A673 (cell line): ENCODE data around the gene MARCO. TPM values are rescaled to one million over a fixed set of nuclear protein-coding genes. Genes with fewer than 3 reads are reported as not detected.

Experiments
- BruUV-seq: library from RNA; stranded (reverse); fragments of 400-500 nt; replicated peaks from 2 replicates; lab custom pipeline; 2021; lab: Mats Ljungman, UMichigan
- CTCF ChIA-PET: fragments of 300-600 bp; sonication (Branson Sonifier 250); formaldehyde crosslinking; loops from one replicate; lab custom pipeline; 2022; ENCODE audit warnings: antibody characterized with exemption; lab: Charles Lee
- POLR2A ChIA-PET: fragments of 300-600 bp; sonication (Branson Sonifier 250); formaldehyde crosslinking; loops from one replicate; lab custom pipeline; 2022; ENCODE audit warnings: antibody characterized with exemption; ENCODE audit not compliant: low non-redundant PET; lab: Charles Lee
- DNase-seq: peaks from one replicate; pipeline ENCODE4 v3.0.0-alpha.2; 2015; ENCODE audit warnings: low spot score
- H3K27ac ChIP-seq: fragments of 200-600 bp; sonication (generic); 2 replicates; pipeline ENCODE4 v1.5.1; 2016; ENCODE audit warnings: mixed run types, low read depth, mild to moderate bottlenecking, mixed read lengths, antibody characterized with exemption, low read length; ENCODE audit not compliant: poor library complexity, severe bottlenecking
- H3K27me3 ChIP-seq: fragments of 200-600 bp; sonication (generic); replicated peaks from 2 replicates; pipeline ENCODE4 v1.6.1; 2017; ENCODE audit warnings: mixed run types, low read depth, mild to moderate bottlenecking, mixed read lengths, antibody characterized with exemption, low read length; ENCODE audit not compliant: insufficient read depth, poor library complexity
- H3K36me3 ChIP-seq: fragments of 200-600 bp; sonication (generic); 2 replicates; pipeline ENCODE4 v1.6.1; 2016; ENCODE audit warnings: mixed run types, mild to moderate bottlenecking, mixed read lengths, antibody characterized with exemption, low read length; ENCODE audit not compliant: insufficient read depth, poor library complexity, severe bottlenecking
- H3K4me1 ChIP-seq: fragments of 200-600 bp; sonication (generic); 2 replicates; pipeline ENCODE4 v1.6.1; 2017; ENCODE audit warnings: mixed run types, mild to moderate bottlenecking, mixed read lengths, antibody characterized with exemption, low read length; ENCODE audit not compliant: insufficient read depth, poor library complexity, severe bottlenecking
- H3K4me3 ChIP-seq: fragments of 200-600 bp; sonication (generic); 2 replicates; pipeline ENCODE4 v1.5.1; 2016; ENCODE audit warnings: low read depth, mixed run types, mild to moderate bottlenecking, mixed read lengths, low read length; ENCODE audit not compliant: poor library complexity, severe bottlenecking
- H3K9me3 ChIP-seq: fragments of 200-600 bp; sonication (generic); 2 replicates; pipeline ENCODE4 v1.6.1; 2016; ENCODE audit warnings: mixed run types, low read depth, mild to moderate bottlenecking, mixed read lengths, antibody characterized with exemption, low read length; ENCODE audit not compliant: poor library complexity, severe bottlenecking
- CTCF ChIP-seq: fragments of 300-800, 200-600 bp; sonication (generic); conservative IDR thresholded peaks from 2 replicates; pipeline ENCODE4 v1.5.1; 2017; ENCODE audit warnings: low read depth, mild to moderate bottlenecking, antibody characterized with exemption, low read length, moderate library complexity, mixed read lengths
- EZH2 ChIP-seq: fragments of 200-600 bp; sonication (generic); IDR thresholded peaks from 2 replicates; pipeline ENCODE4 v1.6.1; 2017; ENCODE audit warnings: borderline replicate concordance, low read depth, mild to moderate bottlenecking, mixed read lengths, antibody characterized with exemption, low read length; ENCODE audit not compliant: poor library complexity, severe bottlenecking
- intact Hi-C: fragments of 100-400 bp; cut with micrococcal nuclease; formaldehyde crosslinking; loops from one replicate; pipeline ENCODE4 v1.10.0; 2022; ENCODE audit not compliant: unreplicated experiment
- total RNA-seq: library from RNA; stranded (reverse); gene quantifications from 2 replicates; pipeline ENCODE4 v1.2.3, GENCODE V29; 2021

The MARCO gene
- total RNA-seq, 1 experiment from 2014 or later: not detected

GRCh38 chr2:118992740-118993391 is 50.9 kb downstream of the MARCO start:
- intact Hi-C loops: no loop called here
- Histone ChIP-seq H3K9me3 (no peaks in the 10 kb centered on the region), H3K27ac (no peak overlapping the region), H3K4me3 (no peak overlapping the region), H3K4me1 (no peaks in the 10 kb centered on the region), H3K36me3 (no peaks in the 10 kb centered on the region), H3K27me3 (no peaks in the 10 kb centered on the region)
- no TSS peak for BruUV-seq
- DNase-seq: no peak
- ChIA-PET POLR2A (no interaction called here), CTCF (no interaction called here)
- TF ChIP-seq CTCF: no peak
- TF ChIP-seq EZH2: no peak

- Histone ChIP-seq H3K27me3 (no peaks in the 10 kb centered on the region), H3K36me3 (no peaks in the 10 kb centered on the region), H3K4me3 (no peak overlapping the region), H3K4me1 (no peaks in the 10 kb centered on the region), H3K9me3 (no peaks in the 10 kb centered on the region), H3K27ac (no peak overlapping the region)
- TF ChIP-seq CTCF (no peak), EZH2 (no peak)
- no peak for DNase-seq
- no TSS peak for BruUV-seq
- intact Hi-C loops: no loop called here
- ChIA-PET CTCF (no interaction called here), POLR2A (no interaction called here)
Measured at GRCh38 chr2:118993392-118993752, 51.4 kb downstream of the MARCO start.

- Histone ChIP-seq H3K27me3 (no peaks in the 10 kb centered on the region), H3K36me3 (no peaks in the 10 kb centered on the region), H3K4me3 (no peak overlapping the region), H3K9me3 (no peaks in the 10 kb centered on the region), H3K4me1 (no peaks in the 10 kb centered on the region), H3K27ac (no peak overlapping the region)
- intact Hi-C loops: no loop called here
- TF ChIP-seq CTCF (no peak), EZH2 (no peak)
- ChIA-PET POLR2A (no interaction called here), CTCF (no interaction called here)
- no peak for DNase-seq
- no TSS peak for BruUV-seq
Measured at GRCh38 chr2:118994172-118994700, 52.2 kb downstream of the MARCO start.
